ENCODE measurements around the gene WT1.

DNA sequence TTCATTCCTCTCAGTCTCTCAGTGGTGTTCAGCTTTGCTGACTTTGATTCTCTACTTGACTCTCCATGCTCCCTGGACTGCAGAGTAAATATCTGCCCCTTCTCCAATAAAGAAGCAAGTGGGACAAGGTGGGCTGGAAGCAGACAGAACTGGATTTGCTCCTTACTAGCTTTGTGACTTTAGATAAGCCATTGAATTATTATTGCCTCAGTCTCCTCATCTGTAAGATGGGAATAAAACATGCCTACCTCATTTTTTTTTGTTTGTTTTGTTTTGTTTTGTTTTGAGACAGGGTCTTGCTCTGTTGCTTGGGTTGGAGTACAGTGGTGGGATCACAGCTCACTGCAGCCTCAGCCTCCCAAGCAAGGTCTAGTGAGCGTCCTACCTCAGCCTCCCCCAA lies 44.6 kb downstream of the WT1 start:
- TF ChIP-seq POLR2AphosphoS5 (IDR thresholded peaks at IDR 0.05; ENCODE audit: low read depth, low read length) (no peak), TAF1 (IDR thresholded peaks at IDR 0.05; ENCODE audit: borderline replicate concordance, insufficient read depth, low read length) (no peak), FOXP2 (optimal IDR thresholded peaks at IDR 0.05; ENCODE audit: borderline replicate concordance, extremely low read depth, extremely low read length, insufficient read depth) (no peak)
- TF ChIP-seq, protein P1, sequence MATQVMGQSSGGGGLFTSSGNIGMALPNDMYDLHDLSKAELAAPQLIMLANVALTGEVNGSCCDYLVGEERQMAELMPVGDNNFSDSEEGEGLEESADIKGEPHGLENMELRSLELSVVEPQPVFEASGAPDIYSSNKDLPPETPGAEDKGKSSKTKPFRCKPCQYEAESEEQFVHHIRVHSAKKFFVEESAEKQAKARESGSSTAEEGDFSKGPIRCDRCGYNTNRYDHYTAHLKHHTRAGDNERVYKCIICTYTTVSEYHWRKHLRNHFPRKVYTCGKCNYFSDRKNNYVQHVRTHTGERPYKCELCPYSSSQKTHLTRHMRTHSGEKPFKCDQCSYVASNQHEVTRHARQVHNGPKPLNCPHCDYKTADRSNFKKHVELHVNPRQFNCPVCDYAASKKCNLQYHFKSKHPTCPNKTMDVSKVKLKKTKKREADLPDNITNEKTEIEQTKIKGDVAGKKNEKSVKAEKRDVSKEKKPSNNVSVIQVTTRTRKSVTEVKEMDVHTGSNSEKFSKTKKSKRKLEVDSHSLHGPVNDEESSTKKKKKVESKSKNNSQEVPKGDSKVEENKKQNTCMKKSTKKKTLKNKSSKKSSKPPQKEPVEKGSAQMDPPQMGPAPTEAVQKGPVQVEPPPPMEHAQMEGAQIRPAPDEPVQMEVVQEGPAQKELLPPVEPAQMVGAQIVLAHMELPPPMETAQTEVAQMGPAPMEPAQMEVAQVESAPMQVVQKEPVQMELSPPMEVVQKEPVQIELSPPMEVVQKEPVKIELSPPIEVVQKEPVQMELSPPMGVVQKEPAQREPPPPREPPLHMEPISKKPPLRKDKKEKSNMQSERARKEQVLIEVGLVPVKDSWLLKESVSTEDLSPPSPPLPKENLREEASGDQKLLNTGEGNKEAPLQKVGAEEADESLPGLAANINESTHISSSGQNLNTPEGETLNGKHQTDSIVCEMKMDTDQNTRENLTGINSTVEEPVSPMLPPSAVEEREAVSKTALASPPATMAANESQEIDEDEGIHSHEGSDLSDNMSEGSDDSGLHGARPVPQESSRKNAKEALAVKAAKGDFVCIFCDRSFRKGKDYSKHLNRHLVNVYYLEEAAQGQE (IDR thresholded peaks at IDR 0.05; ENCODE audit: insufficient read depth in 1 of 2, low read depth in 2 of 2, low read length in 2 of 2) = no peak
